DND-41 (cell line): ENCODE data around the gene TPD52L2.
"Not testable (repeated sequence)": the region's sequence is repeated elsewhere in the genome, so short reads cannot be mapped to it uniquely, and the experiment has no call there.

Source experiments
- ATAC-seq: fragments of 200-7000 bp; cut with Tn5 transposase; 3 replicates; pipeline ENCODE4 v1.9.1; 2021; ENCODE audit warnings: low read depth; ENCODE audit not compliant: insufficient read depth
- DNase-seq: peaks from one replicate; pipeline ENCODE4 v3.0.0-alpha.2; 2020
- H2AFZ ChIP-seq: 2 replicates; pipeline ENCODE4 v1.6.0; 2012; ENCODE audit warnings: low read depth, low read length
- H3K27ac ChIP-seq: 2 replicates; pipeline ENCODE4 v1.5.1; 2012; ENCODE audit warnings: low read length, inconsistent platforms
- H3K27me3 ChIP-seq: fragments of 200-600 bp; sonication (generic); 2 replicates; pipeline ENCODE4 v1.6.0; 2012; ENCODE audit warnings: low read length, mild to moderate bottlenecking, inconsistent platforms; ENCODE audit not compliant: insufficient read depth, poor library complexity
- H3K36me3 ChIP-seq: 2 replicates; pipeline ENCODE4 v1.5.1; 2012; ENCODE audit warnings: low read length, inconsistent platforms; ENCODE audit not compliant: insufficient read depth
- H3K4me1 ChIP-seq: 2 replicates; pipeline ENCODE4 v1.5.1; 2012; ENCODE audit warnings: mild to moderate bottlenecking, low read length; ENCODE audit not compliant: insufficient read depth
- H3K4me2 ChIP-seq: 2 replicates; pipeline ENCODE4 v1.6.0; 2012; ENCODE audit warnings: mild to moderate bottlenecking, moderate library complexity, low read length, inconsistent platforms; ENCODE audit not compliant: insufficient read depth
- H3K4me3 ChIP-seq, 2 experiments: fragments of 200-600 bp in 1 of 2; shearing (Covaris generic) in 1 of 2; 2 replicates each; pipeline ENCODE4 v1.5.1; 2012 to 2016; ENCODE audit warnings: inconsistent platforms in 2 of 2, low read length in 2 of 2, mild to moderate bottlenecking in 2 of 2, low read depth in 1 of 2, moderate library complexity in 1 of 2
- H3K79me2 ChIP-seq: 2 replicates; pipeline ENCODE4 v1.6.0; 2012; ENCODE audit warnings: low read length, inconsistent platforms; ENCODE audit not compliant: insufficient read depth
- H3K9ac ChIP-seq: 2 replicates; pipeline ENCODE4 v1.6.0; 2012; ENCODE audit warnings: low read depth, mild to moderate bottlenecking, inconsistent platforms, low read length, moderate library complexity
- H3K9me3 ChIP-seq: 2 replicates; pipeline ENCODE4 v1.5.1; 2012; ENCODE audit warnings: low read length, moderate library complexity, mild to moderate bottlenecking, inconsistent platforms; ENCODE audit not compliant: insufficient read depth, severe bottlenecking
- H4K20me1 ChIP-seq: 2 replicates; pipeline ENCODE4 v1.6.0; 2012; ENCODE audit warnings: low read length; ENCODE audit not compliant: insufficient read depth
- EZH2 ChIP-seq: IDR thresholded peaks from 3 replicates; pipeline ENCODE4 v1.6.1; 2012; ENCODE audit warnings: borderline replicate concordance, low read depth, mild to moderate bottlenecking, moderate library complexity, low read length, inconsistent platforms; ENCODE audit not compliant: severe bottlenecking
- TF ChIP-seq, protein P1 (sequence below): IDR thresholded peaks from 2 replicates; pipeline ENCODE4 v1.5.1; 2012; ENCODE audit warnings: borderline replicate concordance, low read length, moderate library complexity, mild to moderate bottlenecking; ENCODE audit not compliant: poor library complexity, severe bottlenecking; ENCODE audit errors: extremely low read depth

The TPD52L2 gene

DNA sequence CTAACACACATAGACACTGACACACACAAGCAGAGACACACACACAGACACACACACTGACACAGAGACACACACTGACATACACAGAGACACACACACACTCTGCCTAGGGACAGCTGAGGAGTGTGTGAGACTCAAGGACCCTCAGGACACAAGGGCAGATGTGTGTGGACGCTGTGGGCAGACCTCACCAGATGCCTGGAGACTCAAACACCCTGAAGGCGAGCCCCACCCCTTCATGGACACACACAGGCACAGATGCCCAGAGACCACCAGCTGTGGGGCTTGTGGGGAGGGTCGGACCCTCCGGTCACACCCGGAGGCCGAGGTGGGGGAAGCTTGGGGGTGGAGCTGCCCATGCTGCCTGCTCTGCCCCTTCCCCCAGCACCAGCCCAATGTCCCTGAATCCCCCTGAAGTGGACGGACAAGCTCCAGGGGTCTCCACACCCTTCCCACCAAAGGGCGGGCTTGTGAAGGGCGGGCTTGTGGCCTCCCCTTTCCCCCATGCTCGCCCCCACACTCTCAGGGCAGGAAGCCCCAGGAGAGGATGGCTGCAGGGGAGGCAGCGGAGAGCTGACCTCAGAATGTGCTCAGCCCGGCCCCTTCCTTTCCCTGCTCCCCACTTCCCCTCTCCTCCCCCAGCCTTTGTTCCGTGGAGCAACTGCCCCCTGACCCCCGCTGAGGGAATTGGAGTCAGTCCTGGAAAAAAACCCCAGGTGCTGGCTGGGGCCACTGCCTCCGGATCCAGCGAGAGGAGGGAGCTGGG lies 17.6 kb upstream of the TPD52L2 start:
- no peak for DNase-seq
- H3K9me3 ChIP-seq: no peaks in the 10 kb centered on the region
- H3K4me1 ChIP-seq: no peaks in the 10 kb centered on the region
- no peak overlapping the region for H2AFZ ChIP-seq
- no peak for ATAC-seq
- peaks cover 6% of the 10 kb centered on the region for H4K20me1 ChIP-seq
- H3K9ac ChIP-seq: no peak overlapping the region
- no peak overlapping the region for H3K4me2 ChIP-seq
- no peak overlapping the region for H3K27ac ChIP-seq
- no peak for TF ChIP-seq EZH2
- TF ChIP-seq, protein P1, sequence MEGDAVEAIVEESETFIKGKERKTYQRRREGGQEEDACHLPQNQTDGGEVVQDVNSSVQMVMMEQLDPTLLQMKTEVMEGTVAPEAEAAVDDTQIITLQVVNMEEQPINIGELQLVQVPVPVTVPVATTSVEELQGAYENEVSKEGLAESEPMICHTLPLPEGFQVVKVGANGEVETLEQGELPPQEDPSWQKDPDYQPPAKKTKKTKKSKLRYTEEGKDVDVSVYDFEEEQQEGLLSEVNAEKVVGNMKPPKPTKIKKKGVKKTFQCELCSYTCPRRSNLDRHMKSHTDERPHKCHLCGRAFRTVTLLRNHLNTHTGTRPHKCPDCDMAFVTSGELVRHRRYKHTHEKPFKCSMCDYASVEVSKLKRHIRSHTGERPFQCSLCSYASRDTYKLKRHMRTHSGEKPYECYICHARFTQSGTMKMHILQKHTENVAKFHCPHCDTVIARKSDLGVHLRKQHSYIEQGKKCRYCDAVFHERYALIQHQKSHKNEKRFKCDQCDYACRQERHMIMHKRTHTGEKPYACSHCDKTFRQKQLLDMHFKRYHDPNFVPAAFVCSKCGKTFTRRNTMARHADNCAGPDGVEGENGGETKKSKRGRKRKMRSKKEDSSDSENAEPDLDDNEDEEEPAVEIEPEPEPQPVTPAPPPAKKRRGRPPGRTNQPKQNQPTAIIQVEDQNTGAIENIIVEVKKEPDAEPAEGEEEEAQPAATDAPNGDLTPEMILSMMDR: no peak
- no peak overlapping the region for H3K4me3 ChIP-seq
- no peaks in the 10 kb centered on the region for H3K36me3 ChIP-seq
- no peaks in the 10 kb centered on the region for H3K79me2 ChIP-seq
- H3K27me3 ChIP-seq: peaks cover 40% of the 10 kb centered on the region

GRCh38 chr20:63848003-63848911 lies 16.8 kb upstream of the TPD52L2 start:
- Histone ChIP-seq H3K4me1 (no peaks in the 10 kb centered on the region), H2AFZ (no peak overlapping the region), H3K4me3 (no peak overlapping the region), H3K9me3 (no peaks in the 10 kb centered on the region), H3K27me3 (peaks cover 32% of the 10 kb centered on the region), H3K27ac (no peak overlapping the region), H3K4me2 (no peak overlapping the region), H3K36me3 (no peaks in the 10 kb centered on the region), H3K79me2 (no peaks in the 10 kb centered on the region), H3K9ac (no peak overlapping the region), H4K20me1 (peaks cover 6% of the 10 kb centered on the region)
- ATAC-seq (no peak), DNase-seq (no peak)
- TF ChIP-seq, protein P1: no peak
- no peak for TF ChIP-seq EZH2

DNA sequence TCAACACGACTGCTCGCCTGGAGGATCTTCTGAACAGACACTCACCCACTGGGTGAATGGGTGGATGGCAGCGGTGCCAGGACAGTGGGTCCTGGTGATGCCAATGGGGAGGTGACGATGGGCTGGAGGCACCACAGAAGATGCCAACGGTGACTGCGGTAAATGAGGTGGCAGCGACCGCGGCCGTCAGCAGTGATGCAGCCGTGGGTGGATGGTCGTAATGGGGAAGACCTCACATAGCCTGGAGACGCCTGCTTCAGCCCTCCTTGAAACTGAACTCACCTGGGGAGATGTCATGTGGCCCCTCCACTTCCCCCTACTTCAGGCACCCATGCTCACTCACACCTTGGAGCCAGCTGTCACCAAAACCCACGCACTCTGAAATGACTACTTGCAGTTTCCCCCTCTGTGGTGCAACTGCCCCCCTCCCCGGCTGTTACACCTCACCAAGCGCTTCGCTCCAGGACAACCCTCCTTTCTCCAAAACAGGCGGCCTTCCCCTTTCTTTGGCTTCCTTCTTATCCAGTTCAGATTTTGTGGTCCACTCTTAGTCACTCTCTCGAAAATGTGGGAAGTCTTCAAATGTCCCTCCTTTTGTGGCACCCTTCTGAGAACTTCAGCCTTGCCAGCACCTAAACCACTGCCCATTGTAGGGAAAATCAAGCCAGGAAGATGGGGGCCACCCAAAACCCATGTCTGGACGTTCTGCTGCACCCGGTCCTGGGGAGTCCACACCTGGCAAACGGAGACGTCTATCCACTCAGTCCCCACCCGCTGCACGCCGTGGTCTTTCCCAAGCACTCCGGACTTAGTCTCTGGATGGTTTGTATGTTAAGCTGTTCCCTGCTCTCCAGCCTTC lies 14.2 kb upstream of the TPD52L2 start:
- Histone ChIP-seq H3K9ac (no peak overlapping the region), H4K20me1 (peaks cover 3% of the 10 kb centered on the region), H3K9me3 (no peaks in the 10 kb centered on the region), H3K79me2 (no peaks in the 10 kb centered on the region), H3K4me1 (no peaks in the 10 kb centered on the region), H3K4me2 (no peak overlapping the region), H3K27me3 (peaks cover 14% of the 10 kb centered on the region), H3K27ac (no peak overlapping the region), H3K36me3 (no peaks in the 10 kb centered on the region), H2AFZ (no peak overlapping the region), H3K4me3 (no peak overlapping the region)
- no peak for DNase-seq
- ATAC-seq: no peak
- TF ChIP-seq, protein P1: no peak
- TF ChIP-seq EZH2: no peak

- not testable (repeated sequence) for H3K27ac ChIP-seq
Measured at GRCh38 chr20:63851548-63851943, 13.5 kb upstream of the TPD52L2 start.

DNA sequence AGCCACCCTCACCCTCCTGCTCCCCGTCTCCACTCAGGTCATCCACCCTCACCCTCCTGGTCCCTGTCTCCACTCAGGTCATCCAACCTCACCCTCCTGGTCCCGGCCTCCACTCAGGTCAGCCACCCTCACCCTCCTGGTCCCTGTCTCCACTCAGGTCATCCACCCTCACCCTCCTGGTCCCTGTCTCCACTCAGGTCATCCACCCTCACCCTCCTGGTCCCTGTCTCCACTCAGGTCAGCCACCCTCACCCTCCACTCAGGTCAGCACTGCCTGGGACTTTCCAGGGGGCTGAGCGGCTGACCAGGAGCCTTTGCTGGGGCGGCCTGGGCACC lies 11.4 kb upstream of the TPD52L2 start:
- not testable (repeated sequence) for H3K4me2 ChIP-seq, H3K27ac ChIP-seq, H3K9ac ChIP-seq, H4K20me1 ChIP-seq, ATAC-seq, H3K36me3 ChIP-seq, H3K79me2 ChIP-seq, H3K4me1 ChIP-seq, H3K9me3 ChIP-seq, DNase-seq, H2AFZ ChIP-seq, H3K27me3 ChIP-seq, H3K4me3 ChIP-seq

More at GRCh38 chr20:63851548-63851943, 13.5 kb upstream of the TPD52L2 start:
- not testable (repeated sequence) for H3K27me3 ChIP-seq, H4K20me1 ChIP-seq, H3K36me3 ChIP-seq, H3K9me3 ChIP-seq, H2AFZ ChIP-seq, DNase-seq, H3K4me3 ChIP-seq, H3K79me2 ChIP-seq, H3K4me2 ChIP-seq, ATAC-seq, H3K9ac ChIP-seq, H3K4me1 ChIP-seq
